Measurements from ENCODE around the gene ERMAP. TPM values are rescaled to one million over a fixed set of nuclear protein-coding genes. Genes with fewer than 3 reads are reported as not detected.
A peak's percentile ranks its signal among the peaks of the same experiment; 100 is the strongest.

The ERMAP gene
- total and polyA plus RNA-seq, 10 donors = 3.0 to 19.3 (median 13.1) TPM

- WGBS, 5 donors = 0 to 1% (median 1%) methylated on average over 27 to 50 of the region's 50 CpGs
- peak; percentile 95 for DNase-seq
- intact Hi-C loops (cut with DNase I; ENCODE audit: low total_unique reads) = no loop called here
- Histone ChIP-seq H3K36me3 (peaks cover 0 to 44% (median 17%) of the 10 kb centered on the region in 6 donors), H3K27me3 (replicated peaks in 1 of 7) (no peaks in the 10 kb centered on the region), H3K4me1 (peaks cover 10 to 47% (median 23%) of the 10 kb centered on the region in 6 donors), H3K4me3 (peak within 1 kb of the TSS; percentile 62 to 96 (median 82)), H3K27ac (peak within 1 kb of the TSS; percentile 64 to 91 (median 84)), H3K9me3 (peaks cover 0 to 7% (median 2%) of the 10 kb centered on the region in 8 donors)
- TF ChIP-seq POLR2AphosphoS5 (IDR thresholded peaks at IDR 0.05) = peak; percentile 95 to 96 (median 96)
- peak; percentile 17 to 78 (median 47) for TF ChIP-seq CTCF (IDR thresholded peaks at IDR 0.05 in 8 of 11, conservative IDR thresholded peaks at IDR 0.05 in 3 of 11)
- TF ChIP-seq POLR2A (IDR thresholded peaks at IDR 0.05) = no peak
These were observed 29.6 kb downstream of the ERMAP start, which contains the start of gene ZNF691 for GRCh38 chr1:42846257-42847110. TSS of gene ZNF691 (plus strand) at chr1:42846613. CDS start at chr1:42849659, 3,046 bp downstream.

GRCh38 chr1:42847111-42847595, 30.2 kb downstream of the ERMAP start:
- Histone ChIP-seq H3K9me3 (peaks cover 0 to 12% (median 2%) of the 10 kb centered on the region in 8 donors), H3K27ac (peak overlapping the region in 6 of 8 donors; percentile 64 to 91 (median 85)), H3K27me3 (replicated peaks in 1 of 7) (no peaks in the 10 kb centered on the region), H3K4me3 (peak overlapping the region; percentile 62 to 96 (median 82)), H3K4me1 (peaks cover 10 to 54% (median 23%) of the 10 kb centered on the region in 6 donors), H3K36me3 (peaks cover 0 to 44% (median 20%) of the 10 kb centered on the region in 6 donors)
- intact Hi-C loops (cut with DNase I; ENCODE audit: low total_unique reads) = no loop called here
- 5 to 9% (median 8%) methylated on average over 6 of the region's 6 CpGs for WGBS, 5 donors
- DNase-seq = no peak
- TF ChIP-seq POLR2AphosphoS5 (IDR thresholded peaks at IDR 0.05) (no peak), POLR2A (IDR thresholded peaks at IDR 0.05) (no peak), CTCF (IDR thresholded peaks at IDR 0.05 in 8 of 11, conservative IDR thresholded peaks at IDR 0.05 in 3 of 11) (no peak)

- Histone ChIP-seq H3K4me3 (peak overlapping the region in 4 of 8 donors; percentile 70 to 96 (median 84)), H3K9me3 (peaks cover 0 to 12% (median 2%) of the 10 kb centered on the region in 8 donors), H3K4me1 (peaks cover 10 to 60% (median 23%) of the 10 kb centered on the region in 6 donors), H3K27ac (no peak overlapping the region), H3K36me3 (peaks cover 0 to 39% (median 17%) of the 10 kb centered on the region in 6 donors), H3K27me3 (replicated peaks in 1 of 7) (no peaks in the 10 kb centered on the region)
- intact Hi-C loops (cut with DNase I; ENCODE audit: low total_unique reads) = no loop called here
- DNase-seq = no peak
- TF ChIP-seq POLR2A (IDR thresholded peaks at IDR 0.05) = no peak
- no peak for TF ChIP-seq CTCF (IDR thresholded peaks at IDR 0.05 in 8 of 11, conservative IDR thresholded peaks at IDR 0.05 in 3 of 11)
- TF ChIP-seq POLR2AphosphoS5 (IDR thresholded peaks at IDR 0.05) = no peak
- 52 to 73% (median 61%) methylated on average over 6 of the region's 6 CpGs for WGBS, 5 donors
These were observed 31.0 kb downstream of the ERMAP start for GRCh38 chr1:42847721-42848460.
